ENCODE results near the gene CAMK2D. TPM values are rescaled to one million over a fixed set of nuclear protein-coding genes. Genes with fewer than 3 reads are reported as not detected.

CAMK2D gene
- total RNA-seq, 1 experiment from 2014 or later, result 9.0 TPM

DNA sequence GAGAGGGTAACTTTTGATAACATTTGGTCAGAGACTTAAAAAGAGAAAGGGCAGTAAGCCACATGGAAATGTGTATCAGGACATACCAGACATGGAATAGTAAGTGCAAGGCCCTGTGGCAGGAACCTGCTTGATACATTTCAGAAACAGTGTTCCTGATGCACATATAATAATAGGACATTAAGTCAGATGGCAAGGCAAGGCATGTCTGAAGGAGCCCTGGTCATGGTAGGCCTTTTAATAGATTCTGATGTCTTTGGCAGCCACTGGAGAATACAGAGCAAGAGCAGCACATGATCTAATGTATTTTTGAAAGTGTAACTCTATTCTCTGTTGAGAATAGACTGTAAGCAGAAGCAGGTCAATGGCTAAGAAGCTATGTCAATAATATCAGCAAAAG lies 279.7 kb downstream of the CAMK2D start:
- Histone ChIP-seq H2AFZ (ENCODE audit: low read length) (no peak overlapping the region), H2BK120ac (ENCODE audit: low read depth, low read length, poor library complexity, severe bottlenecking) (no peak overlapping the region), H3T11ph (ENCODE audit: low read length) (no peak overlapping the region), H3K79me1 (ENCODE audit: insufficient read depth, low read depth, low read length, poor library complexity, severe bottlenecking) (no peaks in the 10 kb centered on the region), H4K20me1 (ENCODE audit: control insufficient read depth, insufficient read depth, insufficient read length) (no peaks in the 10 kb centered on the region), H3K4me1 (ENCODE audit: insufficient read depth, low read length) (no peaks in the 10 kb centered on the region), H3K56ac (ENCODE audit: insufficient read length, low read depth, low read length) (no peak overlapping the region), H2BK15ac (ENCODE audit: low read depth, low read length) (no peak overlapping the region), H2BK12ac (ENCODE audit: insufficient read length, low read depth, low read length) (no peak overlapping the region), H4K5ac (ENCODE audit: insufficient read length, low read depth, low read length) (no peak overlapping the region), H3K4me2 (ENCODE audit: insufficient read depth, insufficient read length, low read length) (no peak overlapping the region), H3K23ac (ENCODE audit: insufficient read length, low read depth, low read length) (no peak overlapping the region), H3K27ac (ENCODE audit: insufficient read length, low read depth, low read length) (no peak overlapping the region), H4K91ac (ENCODE audit: insufficient read length, low read depth, low read length) (no peak overlapping the region), H4K8ac (replicated peaks; ENCODE audit: insufficient read length, low read depth, low read length) (no peak overlapping the region), H3K79me2 (ENCODE audit: insufficient read depth, low read length) (no peaks in the 10 kb centered on the region), H3K14ac (ENCODE audit: insufficient read depth, low read length) (no peak overlapping the region), H3K9me3 (ENCODE audit: control insufficient read depth, low read depth, low read length) (peaks cover 4% of the 10 kb centered on the region), H3K23me2 (ENCODE audit: insufficient read length, low read depth, low read length, poor library complexity, severe bottlenecking) (no peaks in the 10 kb centered on the region), H2BK20ac (ENCODE audit: low read depth, low read length, poor library complexity, severe bottlenecking) (no peak overlapping the region), H3K4ac (ENCODE audit: low read depth, low read length) (no peak overlapping the region), H3K27me3 (ENCODE audit: insufficient read depth, low read length) (no peaks in the 10 kb centered on the region), H3K9ac (ENCODE audit: extremely low read depth, insufficient read length, low read length) (no peak overlapping the region), H2AK5ac (ENCODE audit: insufficient read length, low read length) (no peak overlapping the region), H3K18ac (ENCODE audit: insufficient read length, low read depth, low read length) (no peak overlapping the region), H2BK5ac (ENCODE audit: insufficient read length, low read length) (no peak overlapping the region)
- H3K27ac Mint-ChIP-seq, result peak overlapping the region in 1 of 3 experiments; percentile 10; a peak in 1 of 7 replicates
- H3K4me3 Mint-ChIP-seq, result no peak overlapping the region
- TF ChIP-seq, protein P1, sequence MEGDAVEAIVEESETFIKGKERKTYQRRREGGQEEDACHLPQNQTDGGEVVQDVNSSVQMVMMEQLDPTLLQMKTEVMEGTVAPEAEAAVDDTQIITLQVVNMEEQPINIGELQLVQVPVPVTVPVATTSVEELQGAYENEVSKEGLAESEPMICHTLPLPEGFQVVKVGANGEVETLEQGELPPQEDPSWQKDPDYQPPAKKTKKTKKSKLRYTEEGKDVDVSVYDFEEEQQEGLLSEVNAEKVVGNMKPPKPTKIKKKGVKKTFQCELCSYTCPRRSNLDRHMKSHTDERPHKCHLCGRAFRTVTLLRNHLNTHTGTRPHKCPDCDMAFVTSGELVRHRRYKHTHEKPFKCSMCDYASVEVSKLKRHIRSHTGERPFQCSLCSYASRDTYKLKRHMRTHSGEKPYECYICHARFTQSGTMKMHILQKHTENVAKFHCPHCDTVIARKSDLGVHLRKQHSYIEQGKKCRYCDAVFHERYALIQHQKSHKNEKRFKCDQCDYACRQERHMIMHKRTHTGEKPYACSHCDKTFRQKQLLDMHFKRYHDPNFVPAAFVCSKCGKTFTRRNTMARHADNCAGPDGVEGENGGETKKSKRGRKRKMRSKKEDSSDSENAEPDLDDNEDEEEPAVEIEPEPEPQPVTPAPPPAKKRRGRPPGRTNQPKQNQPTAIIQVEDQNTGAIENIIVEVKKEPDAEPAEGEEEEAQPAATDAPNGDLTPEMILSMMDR (conservative IDR thresholded peaks at IDR 0.05), result no peak
- no peak for DNase-seq
- H3K27me3 Mint-ChIP-seq (ENCODE audit: low read depth), result no peaks in the 10 kb centered on the region
- H3K4me1 Mint-ChIP-seq, result peaks cover 5 to 9% of the 10 kb centered on the region in 2 experiments
- peaks cover 2 to 3% (median 2%) of the 10 kb centered on the region in 3 experiments for H3K36me3 Mint-ChIP-seq (ENCODE audit: insufficient read depth in 1 of 3, low read depth in 3 of 3)
- H3K9me3 Mint-ChIP-seq, result peaks cover 3% of the 10 kb centered on the region in 2 experiments; a peak in 4 of 5 replicates
